ENCODE measurements around the gene OR11L1.

Gene OR11L1, protein sequence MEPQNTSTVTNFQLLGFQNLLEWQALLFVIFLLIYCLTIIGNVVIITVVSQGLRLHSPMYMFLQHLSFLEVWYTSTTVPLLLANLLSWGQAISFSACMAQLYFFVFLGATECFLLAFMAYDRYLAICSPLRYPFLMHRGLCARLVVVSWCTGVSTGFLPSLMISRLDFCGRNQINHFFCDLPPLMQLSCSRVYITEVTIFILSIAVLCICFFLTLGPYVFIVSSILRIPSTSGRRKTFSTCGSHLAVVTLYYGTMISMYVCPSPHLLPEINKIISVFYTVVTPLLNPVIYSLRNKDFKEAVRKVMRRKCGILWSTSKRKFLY

DNA sequence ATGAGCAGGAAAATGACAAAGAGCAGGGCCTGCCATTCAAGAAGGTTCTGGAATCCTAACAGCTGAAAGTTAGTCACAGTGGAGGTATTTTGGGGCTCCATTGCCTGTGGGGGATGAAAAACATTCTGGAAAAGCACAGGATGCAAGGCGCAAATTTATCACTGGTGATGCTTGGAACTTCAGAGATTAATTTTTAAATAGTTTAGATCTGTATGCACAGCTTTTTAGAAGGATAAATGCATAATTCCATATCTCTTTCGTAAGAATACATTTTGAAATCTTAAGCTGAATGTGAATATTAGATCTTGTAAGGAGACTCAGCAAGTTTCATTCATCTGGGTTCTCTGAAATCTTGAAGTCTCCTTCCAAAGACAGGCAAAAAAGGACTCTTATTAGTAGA, at the start of gene OR11L1:
TSS of gene OR11L1 (minus strand) at position 101 of the 400 bp plus-strand sequence. CDS start at position 101, 0 bp downstream.
- no peak for DNase-seq

DNA sequence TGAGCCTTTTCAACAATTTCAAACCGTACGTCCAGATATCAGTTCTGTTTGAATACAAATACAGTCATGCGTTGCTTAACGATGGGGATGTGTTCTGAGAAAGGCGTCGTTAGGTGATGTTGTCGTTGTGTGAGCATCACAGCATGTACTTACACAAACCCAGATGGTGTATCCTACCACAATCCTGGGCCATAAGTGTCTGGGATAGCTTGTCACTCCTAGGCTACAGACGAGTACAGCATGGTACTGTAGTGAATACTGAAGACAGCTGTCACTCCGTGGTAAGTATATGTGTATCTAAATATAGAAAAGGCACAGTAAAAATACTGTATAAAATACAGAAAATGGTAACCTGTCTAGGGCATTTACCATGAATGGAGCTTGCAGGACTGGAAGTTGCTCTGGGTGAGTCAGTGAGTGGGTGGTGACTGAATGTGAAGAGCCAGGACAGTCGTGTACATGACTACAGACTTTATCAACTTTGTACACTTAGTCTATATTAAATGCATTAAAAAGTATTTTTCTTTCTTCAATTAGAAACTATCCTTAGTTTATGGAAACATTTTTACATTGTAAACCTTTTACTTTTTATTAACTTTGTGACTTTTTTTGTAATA, 43.2 kb upstream of the OR11L1 start:
- DNase-seq: no peak

DNA sequence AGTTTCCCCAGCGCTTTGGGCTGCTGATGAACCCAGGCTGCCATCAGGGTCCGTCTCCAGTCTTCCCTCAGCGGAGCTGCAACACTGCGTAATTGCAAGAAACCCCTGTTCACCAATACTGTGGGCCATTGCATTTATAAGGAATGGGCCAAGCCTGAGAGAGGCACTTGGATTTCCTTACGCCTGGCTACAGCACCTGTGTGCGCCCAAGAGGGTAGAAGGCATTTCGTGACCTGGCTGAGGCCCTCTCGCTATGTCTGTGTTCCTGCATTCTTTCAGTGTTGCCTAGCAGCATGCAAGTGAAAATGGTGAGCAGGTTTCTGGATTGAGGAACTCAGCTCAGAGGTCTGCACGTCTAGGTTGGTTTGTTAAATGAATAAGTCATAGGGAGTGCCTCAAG, 41.6 kb upstream of the OR11L1 start:
- no peak for DNase-seq

DNA sequence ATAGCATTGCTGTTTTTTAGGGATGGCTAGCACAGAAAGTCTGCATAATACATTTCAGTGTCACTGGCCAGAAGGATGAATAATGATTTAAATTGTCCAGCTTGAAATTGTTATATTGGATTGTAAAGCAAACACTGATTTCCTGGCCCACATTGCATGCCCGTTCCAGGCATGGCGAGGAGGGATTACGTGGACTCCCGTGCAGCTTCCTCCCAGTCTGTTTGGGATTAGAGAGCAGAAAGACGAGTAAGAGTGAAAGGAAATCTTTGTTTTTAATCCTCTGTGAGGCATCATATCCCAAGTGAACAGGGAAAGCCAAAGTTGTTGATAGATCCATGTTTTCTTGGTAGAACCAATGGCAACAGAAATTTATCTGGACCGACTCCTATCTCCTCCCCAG, 23.7 kb upstream of the OR11L1 start:
- DNase-seq: no peak

DNA sequence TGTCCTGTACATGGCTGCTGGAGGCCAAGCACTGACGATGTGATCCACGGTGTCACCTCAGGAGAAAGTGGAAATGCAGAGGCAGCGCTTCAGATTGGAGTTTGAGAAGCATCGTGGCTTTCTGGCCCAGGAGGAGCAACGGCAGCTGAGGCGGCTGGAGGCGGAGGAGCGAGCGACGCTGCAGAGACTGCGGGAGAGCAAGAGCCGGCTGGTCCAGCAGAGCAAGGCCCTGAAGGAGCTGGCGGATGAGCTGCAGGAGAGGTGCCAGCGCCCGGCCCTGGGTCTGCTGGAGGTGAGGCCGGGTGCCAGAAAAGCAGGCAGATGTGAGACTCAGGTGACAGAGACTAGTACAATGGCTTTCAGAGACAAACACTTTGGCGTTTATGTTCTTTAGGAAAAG, 22.9 kb upstream of the OR11L1 start:
- DNase-seq: no peak

DNA sequence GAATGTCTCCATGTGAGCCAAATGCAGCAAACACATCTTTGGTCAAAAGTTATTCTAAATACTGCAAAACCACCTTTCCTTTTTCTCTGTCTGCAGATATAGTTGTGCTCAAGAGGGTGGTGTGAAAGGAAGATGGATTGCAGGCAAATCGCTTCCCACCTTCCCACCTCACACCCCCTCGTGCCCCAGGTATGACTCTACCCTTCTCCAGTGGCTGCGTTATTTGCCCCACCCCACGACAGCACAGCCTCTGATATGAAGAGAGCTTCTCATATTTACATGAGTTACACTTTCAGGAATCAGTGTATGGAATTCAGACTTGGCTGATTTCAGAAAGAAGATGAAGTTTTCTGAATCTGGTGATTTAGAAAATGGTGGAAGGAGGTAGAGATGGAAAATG, 21.1 kb upstream of the OR11L1 start:
- DNase-seq: no peak

DNA sequence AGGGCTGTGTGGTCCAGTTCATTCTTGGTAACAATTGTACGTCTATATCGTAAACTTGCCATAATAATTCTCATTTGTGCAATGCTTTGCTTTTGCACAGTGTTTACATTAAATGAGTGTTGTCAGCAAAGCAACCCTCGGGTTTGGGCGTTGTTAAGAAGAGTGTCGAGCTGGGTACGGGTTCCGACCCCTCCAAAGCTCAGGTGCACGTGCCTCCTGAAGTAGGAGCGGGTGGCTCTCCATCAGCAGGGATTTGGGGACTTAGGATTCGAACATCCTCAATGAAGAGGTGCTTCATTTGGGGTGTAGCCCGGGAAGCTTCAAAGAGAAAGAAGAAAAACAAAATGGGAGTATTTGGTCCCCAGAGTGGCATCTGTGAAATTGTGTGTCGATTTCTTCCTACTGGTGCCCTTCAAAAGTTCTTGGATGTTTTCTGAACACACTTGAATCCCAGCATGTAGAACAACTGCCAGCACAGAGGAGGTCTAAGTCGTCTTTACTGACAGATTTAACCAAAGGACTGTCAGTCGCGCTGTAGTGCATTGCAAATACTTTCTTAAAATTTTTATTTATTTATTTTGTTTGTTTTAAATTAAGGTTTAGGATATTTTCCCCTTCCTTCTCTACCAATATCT, 16.4 kb upstream of the OR11L1 start:
- no peak for DNase-seq

DNA sequence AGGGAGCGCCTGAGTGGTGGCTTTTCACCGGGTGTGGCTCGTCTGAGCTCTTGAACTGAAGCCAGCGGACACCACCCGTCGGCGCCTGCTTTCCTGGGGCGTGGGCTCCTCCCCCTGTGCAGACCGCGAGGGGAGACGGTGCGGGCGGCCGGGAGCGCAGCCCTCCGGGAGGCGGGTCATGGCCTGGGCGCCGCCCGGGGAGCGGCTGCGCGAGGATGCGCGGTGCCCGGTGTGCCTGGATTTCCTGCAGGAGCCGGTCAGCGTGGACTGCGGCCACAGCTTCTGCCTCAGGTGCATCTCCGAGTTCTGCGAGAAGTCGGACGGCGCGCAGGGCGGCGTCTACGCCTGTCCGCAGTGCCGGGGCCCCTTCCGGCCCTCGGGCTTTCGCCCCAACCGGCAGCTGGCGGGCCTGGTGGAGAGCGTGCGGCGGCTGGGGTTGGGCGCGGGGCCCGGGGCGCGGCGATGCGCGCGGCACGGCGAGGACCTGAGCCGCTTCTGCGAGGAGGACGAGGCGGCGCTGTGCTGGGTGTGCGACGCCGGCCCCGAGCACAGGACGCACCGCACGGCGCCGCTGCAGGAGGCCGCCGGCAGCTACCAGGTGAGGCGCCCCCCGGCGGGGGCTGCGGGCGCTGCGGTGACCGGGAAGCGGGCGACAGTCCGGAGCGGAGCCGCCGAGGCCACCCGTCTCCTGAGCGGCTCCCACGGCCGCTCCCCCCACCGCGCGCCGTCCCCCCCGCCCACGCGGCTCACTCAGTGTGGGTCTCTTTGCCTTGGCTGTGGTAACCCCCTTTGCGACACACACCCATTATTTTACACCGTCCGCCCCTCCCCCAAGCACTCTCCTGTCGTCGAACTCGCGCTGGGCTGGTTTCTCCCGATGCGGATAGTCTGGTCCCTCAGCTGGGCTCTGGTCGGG, 15.6 kb upstream of the OR11L1 start, which contains the start of gene TRIM58:
TSS of gene TRIM58 (plus strand) at position 119 of the 916 bp plus-strand sequence. CDS start at position 179, 60 bp downstream.
- DNase-seq: no peak

DNA sequence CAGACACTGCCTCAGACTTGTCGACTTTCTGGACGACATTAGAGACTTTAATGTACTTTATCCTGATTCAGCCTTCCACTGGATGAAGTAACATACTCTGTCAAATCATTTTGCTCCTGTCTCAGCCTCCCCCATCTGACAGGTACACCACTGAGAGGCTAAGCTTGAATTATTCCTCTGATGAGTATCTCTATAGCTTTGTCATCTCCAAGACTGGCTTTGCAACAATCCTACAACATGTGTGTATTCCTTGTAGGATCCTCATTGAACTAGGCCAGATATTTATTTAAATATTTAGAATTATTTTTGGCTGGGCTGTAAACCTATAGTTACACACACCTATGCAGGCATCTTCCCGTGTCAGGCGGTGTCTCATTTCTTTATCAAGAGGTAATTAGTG, 14.2 kb upstream of the OR11L1 start:
- no peak for DNase-seq

DNA sequence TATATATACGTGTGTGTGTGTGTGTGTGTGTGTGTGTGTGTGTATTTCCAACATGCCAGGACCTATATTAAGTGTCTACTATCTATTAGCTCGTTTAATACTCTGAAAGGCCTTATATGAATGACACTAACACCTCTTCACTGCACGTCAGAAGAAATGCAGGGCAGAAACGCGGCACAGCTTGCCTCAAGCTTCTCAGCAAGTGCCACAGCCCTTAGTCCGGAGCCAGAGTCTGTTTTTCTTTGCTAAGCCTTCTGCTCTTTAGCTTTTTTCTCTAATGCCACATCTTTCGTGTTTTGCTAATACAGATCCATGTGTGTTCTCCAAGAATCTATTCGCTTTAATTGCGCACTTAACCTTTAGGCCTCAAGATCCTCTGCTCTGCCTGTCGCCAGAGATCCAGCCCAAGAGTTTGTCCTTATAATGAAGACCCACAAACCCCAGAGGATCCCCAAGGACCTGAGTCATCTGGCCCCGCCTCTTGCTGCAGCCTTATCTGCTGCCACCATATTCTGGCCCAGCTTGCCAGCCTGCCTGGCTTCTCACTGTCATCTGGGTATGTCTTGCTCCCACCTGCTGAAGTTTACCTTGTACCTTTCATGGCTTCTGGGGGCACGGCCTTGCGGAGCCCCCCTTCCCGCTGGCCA, 13.3 kb upstream of the OR11L1 start:
- DNase-seq: no peak

DNA sequence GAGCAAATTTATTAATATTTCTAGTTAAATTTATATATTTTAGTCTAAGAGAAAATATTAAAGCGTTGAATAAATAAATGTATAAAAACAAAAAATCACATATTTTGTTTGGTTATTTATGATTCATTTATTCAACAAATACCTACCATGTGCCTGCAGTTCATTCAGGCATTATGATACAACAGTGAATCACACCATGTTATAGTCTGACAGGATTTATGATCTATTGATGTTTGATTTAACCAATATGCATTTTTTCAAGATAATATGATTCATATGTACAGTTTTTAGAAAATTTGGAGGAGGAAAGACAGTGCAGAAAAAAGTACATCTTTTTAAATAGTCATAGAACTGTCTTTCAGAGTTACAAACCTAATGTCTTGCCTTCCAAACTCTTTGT, 7.9 kb upstream of the OR11L1 start:
- DNase-seq: no peak

DNA sequence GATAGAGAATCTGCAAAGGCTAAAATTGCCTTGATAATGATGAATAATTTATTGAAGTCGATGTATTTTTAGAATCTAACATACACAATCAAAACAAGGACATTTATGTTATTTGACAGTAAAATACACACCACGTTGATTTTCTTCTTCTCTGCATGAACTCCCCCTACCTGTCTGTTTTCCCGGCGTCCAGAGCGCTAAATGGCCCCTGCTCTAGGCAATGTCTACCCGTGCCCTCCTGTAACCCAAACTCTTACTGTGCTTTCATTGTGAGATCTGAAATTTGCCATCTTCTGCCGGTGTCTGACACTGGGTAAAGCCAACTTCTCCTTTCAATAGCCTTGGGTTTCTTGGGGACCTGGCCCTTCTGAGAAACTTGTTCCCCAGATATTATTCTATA, 6.7 kb upstream of the OR11L1 start:
- DNase-seq: no peak

DNA sequence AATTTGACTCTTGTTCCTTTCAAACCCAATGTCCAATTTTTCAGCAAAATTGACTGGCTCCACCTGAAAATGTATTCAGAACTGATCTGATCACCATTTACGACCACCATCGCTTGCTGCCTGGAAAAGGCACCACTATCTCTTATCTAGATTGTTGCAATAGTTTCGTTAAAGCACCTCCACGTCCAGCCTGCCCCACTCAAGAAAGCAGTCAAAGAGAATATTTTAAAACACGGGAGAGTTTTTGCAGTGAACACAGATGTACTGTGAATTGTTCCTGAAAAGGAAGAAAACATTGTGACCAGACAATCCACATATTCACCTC, 4.0 kb upstream of the OR11L1 start:
- no peak for DNase-seq

DNA sequence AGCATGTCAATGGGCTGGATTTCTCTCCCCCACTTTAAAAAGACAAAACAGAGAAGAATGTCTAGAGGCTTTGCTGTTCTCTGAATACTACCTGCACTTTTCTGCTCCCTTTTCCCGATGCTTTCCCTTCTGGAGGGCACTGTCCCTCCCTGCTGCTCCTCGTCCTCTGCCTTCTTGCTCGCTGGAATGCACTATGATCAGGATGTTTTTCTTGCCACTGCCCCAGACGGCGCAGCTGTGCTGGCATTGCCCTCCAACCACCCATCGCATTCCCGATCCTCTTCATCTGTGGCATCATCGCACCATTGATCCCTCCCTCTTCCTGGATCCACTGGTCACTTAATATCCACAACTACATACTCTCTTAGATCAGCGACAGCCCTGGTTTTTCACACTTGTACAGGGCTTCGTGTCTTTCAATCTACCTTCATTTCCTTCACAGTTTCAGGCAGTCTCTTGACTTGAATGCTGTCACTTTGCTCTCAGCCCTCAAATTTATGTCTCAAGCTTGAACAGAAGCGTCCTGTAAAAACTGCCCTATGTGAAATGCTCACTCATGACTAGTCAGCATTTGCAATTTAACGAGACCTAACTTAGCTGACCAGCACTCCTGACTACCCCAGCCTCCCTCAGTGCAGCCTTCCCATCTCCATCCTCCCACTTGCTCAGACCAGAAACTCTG, 3.5 kb upstream of the OR11L1 start:
- no peak for DNase-seq

DNA sequence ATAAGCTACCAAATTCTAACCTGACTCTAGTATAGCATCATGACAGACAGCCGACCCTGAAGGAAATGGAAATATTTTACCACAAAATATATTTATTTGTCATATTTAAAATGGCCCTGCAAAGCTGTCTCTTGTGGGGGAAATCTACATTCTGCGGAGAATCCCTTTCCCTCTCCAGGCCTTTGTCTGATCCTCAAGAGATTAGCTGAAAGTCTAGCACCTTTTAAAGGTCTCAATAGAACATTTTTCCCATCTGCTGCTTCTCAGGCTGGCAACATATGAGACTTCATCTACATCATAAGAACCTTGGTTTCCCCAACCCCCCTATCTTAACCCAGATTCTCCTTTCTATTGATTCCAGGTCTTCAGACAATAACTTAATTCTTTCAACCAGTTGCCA, 1.7 kb upstream of the OR11L1 start:
- no peak for DNase-seq

DNA sequence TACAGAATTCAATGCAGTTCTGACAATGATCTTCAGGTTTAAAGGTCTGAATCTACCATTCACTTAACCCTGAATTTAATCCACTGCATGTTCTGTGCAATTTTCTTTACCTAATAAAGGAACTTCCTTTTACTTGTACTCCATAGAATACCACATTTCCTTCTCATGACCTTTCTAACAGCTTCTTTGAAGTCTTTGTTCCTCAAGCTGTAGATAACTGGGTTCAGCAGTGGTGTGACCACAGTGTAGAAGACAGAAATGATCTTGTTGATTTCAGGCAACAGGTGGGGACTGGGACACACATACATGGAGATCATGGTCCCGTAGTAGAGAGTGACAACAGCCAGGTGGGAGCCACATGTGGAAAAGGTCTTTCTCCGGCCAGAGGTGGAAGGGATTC, 878 bp downstream of the OR11L1 start:
- DNase-seq: no peak

DNA sequence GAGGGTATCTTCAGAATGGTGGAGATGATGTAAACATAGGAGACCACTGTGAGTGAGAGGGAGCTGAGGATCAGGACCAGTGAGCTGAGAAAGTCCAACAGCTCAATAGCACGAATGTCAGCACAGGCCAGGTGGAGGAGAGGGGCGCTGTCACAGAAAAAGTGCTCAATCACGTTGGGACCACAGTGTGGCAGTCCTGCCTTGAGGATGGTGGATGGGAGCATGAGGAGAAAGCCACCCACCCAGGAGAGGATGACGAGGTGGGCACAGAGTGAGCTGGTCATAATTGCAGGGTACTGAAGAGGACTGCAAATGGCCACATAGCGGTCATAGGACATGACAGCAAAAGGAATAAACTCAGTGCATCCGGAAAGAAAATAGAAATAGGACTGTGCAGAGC, 8.1 kb downstream of the OR11L1 start:
- DNase-seq: no peak

DNA sequence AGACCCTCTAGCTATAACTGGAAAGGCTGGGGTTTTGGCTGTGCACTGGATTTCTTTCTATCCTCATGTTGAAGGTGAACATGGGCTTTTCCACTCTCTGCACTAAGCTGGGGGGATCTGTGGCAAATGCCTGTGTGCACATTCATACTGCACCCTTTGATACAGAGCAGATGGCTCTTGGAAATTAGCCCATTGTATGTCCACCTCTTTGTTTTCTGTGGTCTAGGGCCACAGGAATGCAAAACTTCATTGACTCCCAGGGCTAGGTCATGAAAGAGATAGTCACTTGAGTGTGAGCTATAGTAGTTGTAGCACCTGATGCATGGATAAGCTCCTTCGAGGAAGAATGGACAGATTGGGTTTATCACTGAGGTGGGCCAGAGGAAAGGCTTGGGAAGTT, 12.0 kb downstream of the OR11L1 start:
- DNase-seq: no peak

DNA sequence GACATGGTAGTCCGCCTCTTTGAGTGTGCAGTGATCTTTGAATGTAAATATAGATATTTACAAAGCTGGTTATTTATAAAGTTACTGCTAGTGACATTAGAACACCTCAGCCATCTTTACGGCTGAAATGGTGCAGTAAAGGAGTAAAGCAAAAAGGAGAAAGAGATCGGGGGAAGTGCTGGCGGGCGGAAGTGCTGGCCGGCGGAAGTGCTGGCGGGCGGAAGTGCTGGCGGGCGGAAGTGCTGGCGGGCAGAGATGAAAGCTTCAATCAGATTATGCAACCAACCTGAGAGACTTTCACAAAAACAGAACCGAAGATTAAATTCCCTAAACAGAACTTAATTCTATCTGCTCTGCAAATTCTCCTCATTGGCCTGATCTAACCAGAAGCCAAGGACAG, 16.3 kb downstream of the OR11L1 start:
- DNase-seq: no peak

DNA sequence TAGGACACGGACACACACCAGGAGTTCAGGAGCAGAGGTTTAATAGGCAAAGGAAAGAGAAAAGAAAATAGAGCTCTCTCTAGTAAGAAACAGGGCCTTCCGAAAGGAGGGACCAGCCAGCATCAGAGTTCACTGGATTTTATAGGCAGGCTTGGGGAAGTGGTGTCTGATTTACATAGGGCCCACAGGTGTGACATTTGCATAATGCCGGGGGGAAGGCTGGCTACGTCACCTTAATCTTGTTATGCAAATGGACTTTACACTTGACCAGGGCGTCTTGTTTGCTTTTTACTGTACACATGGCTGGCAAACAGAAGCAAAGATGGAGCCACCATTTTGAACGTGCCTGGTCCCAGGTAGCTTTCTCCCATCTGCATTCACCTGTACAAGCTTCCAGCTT, 17.7 kb downstream of the OR11L1 start, which contains the start of gene OR14A16:
TSS of gene OR14A16 (minus strand) at position 97 of the 400 bp plus-strand sequence. CDS start 8,390 bp downstream, outside the sequence.
- DNase-seq: no peak

DNA sequence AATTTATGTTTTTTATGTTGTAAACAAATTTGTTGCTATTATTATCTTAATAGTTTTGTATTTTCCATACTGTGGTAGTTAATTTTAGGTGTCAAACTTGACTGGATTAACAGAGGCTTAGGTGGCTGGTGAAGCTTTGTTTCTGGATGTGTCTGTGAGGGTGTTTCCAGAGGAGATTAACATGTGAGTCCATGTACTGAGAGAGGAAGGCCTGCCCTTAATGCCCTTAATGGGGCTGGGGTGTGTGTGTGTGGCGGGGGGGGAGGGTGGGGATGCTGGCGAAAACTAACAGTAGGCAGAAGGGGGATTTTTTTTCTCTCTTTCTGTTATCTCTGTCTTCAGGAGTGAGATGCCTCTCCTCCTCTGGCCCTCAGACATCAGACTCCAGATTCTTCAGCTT, 19.6 kb downstream of the OR11L1 start:
- DNase-seq: no peak

DNA sequence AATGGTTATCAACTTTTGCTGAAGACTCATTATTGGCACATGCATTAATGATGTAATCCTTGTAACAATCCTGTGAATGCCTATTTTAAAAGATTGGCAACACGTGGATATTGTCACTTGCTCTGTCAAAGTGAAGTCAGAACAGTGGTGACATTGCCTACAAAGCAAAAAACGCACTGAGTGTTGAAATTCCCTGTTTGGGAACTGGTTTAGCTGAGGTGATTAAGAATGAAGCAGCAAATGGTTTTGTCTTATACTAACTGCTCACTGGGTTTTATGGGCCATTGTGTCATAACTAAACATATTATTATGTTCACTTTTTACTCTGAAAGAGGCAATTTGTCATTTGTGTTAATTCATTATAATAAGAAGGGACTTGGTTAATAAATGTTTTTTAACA, 29.1 kb downstream of the OR11L1 start:
- no peak for DNase-seq
